Ishikawa (cell line): Measurements from ENCODE around the gene SLC16A12.

Experiments used
- CEBPB ChIP-seq: IDR thresholded peaks from 2 replicates; pipeline ENCODE4 v1.6.1; 2012
- EGR1 ChIP-seq: IDR thresholded peaks from 2 replicates; pipeline ENCODE4 v1.6.1; 2012
- EP300 ChIP-seq: IDR thresholded peaks from 2 replicates; pipeline ENCODE4 v1.6.1; 2012; ENCODE audit warnings: borderline replicate concordance
- FOXM1 ChIP-seq: IDR thresholded peaks from 2 replicates; pipeline ENCODE4 v1.6.1; 2012; ENCODE audit warnings: low read depth, borderline replicate concordance
- RAD21 ChIP-seq: IDR thresholded peaks from 2 replicates; pipeline ENCODE4 v1.6.1; 2012; ENCODE audit warnings: low read depth
- REST ChIP-seq: IDR thresholded peaks from 2 replicates; pipeline ENCODE4 v1.6.1; 2012; ENCODE audit warnings: low read depth, mild to moderate bottlenecking
- TAF1 ChIP-seq: IDR thresholded peaks from 2 replicates; pipeline ENCODE4 v1.6.1; 2012; ENCODE audit warnings: low read depth, mild to moderate bottlenecking
- TCF12 ChIP-seq: IDR thresholded peaks from 2 replicates; pipeline ENCODE4 v1.6.1; 2012; ENCODE audit warnings: low read depth
- TF ChIP-seq, protein P1 (sequence below): IDR thresholded peaks from 2 replicates; pipeline ENCODE4 v1.6.1; 2012
- TF ChIP-seq, protein P2 (sequence below): IDR thresholded peaks from 2 replicates; pipeline ENCODE4 v1.6.1; 2012

GRCh38 chr10:89388806-89389205 is 146.6 kb downstream of the SLC16A12 start:
- TF ChIP-seq TAF1 (no peak), CEBPB (no peak), TCF12 (no peak), EP300 (no peak), RAD21 (no peak), REST (no peak), EGR1 (no peak), FOXM1 (no peak)
- TF ChIP-seq, protein P1, sequence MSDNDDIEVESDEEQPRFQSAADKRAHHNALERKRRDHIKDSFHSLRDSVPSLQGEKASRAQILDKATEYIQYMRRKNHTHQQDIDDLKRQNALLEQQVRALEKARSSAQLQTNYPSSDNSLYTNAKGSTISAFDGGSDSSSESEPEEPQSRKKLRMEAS = no peak
- TF ChIP-seq, protein P2, sequence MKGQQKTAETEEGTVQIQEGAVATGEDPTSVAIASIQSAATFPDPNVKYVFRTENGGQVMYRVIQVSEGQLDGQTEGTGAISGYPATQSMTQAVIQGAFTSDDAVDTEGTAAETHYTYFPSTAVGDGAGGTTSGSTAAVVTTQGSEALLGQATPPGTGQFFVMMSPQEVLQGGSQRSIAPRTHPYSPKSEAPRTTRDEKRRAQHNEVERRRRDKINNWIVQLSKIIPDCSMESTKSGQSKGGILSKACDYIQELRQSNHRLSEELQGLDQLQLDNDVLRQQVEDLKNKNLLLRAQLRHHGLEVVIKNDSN = no peak
